ENCODE measurements around the gene TMEM175.

The TMEM175 gene

DNA sequence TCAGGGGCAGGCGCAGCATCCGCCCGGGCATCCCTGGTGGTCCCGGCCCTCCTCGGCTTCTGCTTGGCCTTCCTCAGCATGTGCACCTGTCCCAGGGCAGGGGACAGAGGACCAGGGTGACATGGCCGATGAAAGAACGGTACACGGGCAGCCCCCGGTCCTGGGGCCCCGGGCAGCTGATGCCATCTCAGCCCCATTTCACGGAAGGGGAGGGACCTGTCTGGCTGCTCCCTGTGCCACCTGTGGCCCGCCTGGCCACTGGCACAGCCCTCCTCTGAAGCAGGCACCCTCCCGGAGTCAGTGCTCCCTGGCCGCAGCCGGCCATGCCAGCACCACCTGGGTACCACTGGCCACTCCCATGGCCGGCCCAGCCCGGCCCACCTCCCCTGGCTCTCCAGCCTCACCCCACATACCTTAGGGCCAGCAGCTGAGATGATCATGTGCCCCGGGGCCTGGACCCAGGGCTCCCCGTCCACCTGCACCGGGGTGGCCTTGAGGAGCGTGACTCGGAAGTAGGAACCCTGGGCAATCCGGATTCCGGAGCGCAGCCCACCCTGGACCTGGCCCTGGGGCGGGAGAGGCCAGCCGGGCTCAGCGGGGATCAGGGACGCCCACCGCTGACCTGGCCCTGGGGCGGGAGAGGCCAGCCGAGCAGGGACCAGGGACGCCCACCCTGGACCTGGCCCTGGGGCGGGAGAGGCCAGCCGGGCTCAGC is 28.5 kb downstream of the TMEM175 start:
- Mint-ChIP-seq H3K36me3 (ENCODE audit: low read depth) (peaks cover 2% of the 10 kb centered on the region), H3K27ac (no peak overlapping the region), H3K9me3 (no peaks in the 10 kb centered on the region), H3K27me3 (no peaks in the 10 kb centered on the region), H3K4me1 (no peaks in the 10 kb centered on the region), H3K4me3 (no peak overlapping the region)
- DNase-seq, result no peak
- ATAC-seq, result no peak

DNA sequence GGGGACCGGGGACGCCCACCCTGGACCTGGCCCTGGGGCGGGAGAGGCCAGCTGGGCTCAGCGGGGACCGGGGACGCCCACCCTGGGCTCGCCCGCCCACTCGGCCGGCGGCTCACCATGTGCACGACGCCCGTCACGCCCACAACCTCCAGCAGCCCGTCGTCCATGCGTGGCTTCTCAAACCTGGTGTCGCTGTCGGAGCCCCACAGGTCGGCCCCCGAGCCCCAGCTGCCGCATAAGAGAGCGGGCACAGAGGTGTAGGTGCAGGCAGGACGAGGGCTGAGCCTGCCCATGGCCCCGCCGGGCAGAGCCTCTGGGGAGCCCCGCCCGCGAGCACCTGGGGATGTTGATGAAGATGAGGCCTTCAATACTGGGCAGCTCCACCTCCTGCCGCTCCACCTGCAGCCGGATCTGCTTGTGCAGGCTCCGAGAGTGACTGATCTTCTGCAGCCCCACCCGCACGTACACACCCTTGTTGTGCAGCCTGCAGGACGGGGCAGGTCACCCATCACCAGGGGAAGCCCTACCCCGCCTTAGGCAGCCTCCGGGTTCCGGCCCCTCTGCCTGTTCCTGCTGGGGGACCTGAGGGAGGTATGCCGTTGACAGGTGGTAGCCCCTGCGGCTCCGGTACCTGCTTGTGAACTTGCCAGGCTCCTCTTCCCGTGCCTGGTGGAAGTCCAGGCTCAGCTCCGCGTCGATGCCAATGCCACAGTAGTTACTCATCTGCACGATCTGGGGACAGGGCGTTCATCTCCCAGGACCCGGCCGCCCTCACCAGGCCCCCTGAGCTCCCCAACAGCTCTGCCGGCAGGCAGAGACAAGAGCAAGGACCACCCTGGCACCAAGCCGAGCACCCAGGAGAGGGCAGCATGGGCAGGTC is 29.3 kb downstream of the TMEM175 start:
- Mint-ChIP-seq H3K36me3 (ENCODE audit: low read depth) (peaks cover 3% of the 10 kb centered on the region), H3K4me1 (no peaks in the 10 kb centered on the region), H3K27me3 (no peaks in the 10 kb centered on the region), H3K27ac (no peak overlapping the region), H3K4me3 (no peak overlapping the region), H3K9me3 (no peaks in the 10 kb centered on the region)
- no peak for DNase-seq
- no peak for ATAC-seq

DNA sequence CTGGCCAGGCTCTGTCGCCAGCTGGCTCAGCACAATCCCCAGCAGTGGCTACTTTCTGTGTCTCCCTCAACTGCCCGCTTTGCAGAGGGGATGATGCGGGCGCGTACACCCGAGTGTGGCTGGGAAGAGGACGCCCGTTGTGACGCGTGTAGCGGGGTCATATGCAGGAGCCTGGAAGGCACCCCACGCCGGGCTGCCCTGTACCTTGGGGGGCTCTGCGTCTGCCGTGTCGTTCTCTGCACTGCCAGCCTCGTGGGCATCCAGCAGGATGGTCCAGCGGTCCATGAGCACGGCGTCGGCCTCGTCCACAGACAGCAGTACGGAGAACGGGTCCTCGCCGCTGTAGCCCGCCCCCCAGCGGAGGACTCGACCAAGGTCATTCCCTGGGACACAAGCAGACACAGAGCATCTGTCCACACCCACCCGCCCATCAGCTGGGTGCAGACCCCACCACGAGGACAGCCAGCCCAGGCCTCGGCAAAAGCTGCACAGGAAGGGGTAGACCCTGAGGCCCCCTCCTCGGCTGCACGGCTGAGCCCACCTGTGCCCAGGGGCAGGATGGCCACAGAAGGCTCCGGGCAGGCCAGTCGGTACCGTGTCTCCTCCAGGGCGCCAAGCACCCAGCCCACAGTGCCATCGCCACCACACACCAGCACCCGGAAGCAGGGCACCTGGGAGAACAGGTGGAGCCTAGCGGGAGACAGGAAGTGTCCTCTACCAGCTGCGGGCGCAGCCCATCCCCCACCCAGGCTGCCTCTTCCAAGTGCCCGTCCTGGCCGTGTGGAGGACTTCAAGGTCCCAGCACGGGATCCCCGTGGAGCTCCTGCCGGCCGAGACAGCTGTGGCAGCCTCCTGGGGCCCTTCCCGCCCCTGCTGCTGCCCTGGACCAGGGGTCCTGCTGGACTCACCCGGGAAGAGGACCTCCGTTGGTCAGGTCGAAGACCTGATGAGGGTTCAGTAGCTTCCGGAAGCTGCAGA is 30.3 kb downstream of the TMEM175 start:
- Mint-ChIP-seq H3K27ac (no peak overlapping the region), H3K4me1 (no peaks in the 10 kb centered on the region), H3K9me3 (no peaks in the 10 kb centered on the region), H3K27me3 (no peaks in the 10 kb centered on the region), H3K36me3 (ENCODE audit: low read depth) (peaks cover 1% of the 10 kb centered on the region), H3K4me3 (no peak overlapping the region)
- ATAC-seq (no peak), DNase-seq (no peak)

DNA sequence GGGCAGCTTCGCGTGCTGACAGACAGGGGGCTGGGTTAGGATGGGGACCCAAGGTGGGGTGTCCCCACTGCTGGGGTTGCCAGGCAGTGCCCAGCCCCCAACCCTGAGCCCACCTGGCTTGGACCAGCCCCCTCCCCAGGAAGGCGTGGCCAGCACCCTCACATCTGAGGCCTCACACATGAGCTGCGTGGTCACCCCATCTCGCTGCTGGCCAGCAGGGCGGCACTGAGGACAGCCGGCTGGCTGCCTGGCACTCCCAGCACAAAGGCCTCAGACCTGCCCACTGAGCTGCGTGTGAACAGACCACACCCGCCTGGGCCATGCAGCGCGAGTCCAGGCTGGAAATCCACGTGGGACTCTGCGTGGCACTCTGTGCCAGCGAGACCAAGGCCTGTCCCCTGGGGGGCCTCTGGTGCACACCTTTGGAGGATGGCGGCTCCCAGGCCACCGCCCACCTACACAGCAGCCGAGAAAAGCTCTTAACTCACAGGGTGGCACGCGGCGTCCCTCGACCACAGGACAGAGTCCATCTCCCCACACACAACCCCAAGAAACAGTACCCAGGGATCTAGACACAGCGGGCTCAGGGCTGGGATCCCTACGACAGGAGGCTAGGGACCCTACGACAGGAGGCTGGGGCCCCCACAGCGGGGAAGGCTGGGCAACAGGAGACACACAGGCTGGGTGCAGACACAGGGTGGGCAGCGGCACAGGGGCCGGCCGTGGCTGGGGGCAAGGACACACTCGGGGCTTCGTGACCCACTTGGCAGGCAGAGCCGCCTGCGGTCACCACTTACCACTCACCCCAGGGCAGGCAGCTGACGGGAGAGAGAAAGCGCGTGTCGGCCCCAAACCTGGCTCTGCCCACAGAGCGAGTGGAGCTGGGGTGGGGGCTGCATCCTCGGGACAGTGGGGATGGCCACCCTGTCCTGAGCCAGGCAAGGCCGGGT is 31.3 kb downstream of the TMEM175 start:
- H3K36me3 Mint-ChIP-seq (ENCODE audit: low read depth), result peaks cover 1% of the 10 kb centered on the region
- no peaks in the 10 kb centered on the region for H3K4me1 Mint-ChIP-seq

DNA sequence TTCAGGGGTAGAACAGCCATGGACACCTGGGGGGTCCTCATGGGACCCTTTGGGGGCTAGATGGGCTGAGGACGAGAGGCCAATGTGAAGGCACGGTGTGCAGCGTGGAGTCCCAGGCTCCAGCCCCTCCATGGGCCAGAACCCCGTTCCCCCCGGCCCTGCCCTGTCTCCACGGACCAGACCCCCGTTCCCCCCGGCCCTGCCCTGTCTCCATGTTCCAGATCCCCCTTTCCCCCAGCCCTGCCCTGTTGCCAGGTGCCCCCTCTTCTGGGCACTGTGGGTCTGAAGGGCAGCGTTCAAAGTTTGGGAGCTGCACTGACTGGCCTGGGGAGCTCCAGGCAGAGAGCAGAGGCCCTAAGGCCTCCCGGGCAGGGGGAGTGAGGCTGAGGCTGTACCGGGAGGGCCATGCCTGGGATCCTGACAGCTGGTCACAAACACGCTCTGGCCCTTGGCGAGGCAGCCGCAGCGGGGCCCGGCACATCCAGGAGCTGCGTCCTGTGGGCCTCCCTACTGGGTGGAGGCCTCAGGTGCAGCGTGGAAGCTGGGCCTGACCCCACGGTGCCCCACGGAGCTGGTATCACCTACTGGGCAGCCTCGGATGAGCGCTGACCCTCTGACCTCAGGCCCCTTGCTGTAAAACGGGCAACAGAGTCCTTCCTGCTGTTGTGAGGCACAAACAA is 32.2 kb downstream of the TMEM175 start:
- Mint-ChIP-seq H3K4me3 (no peak overlapping the region), H3K9me3 (no peaks in the 10 kb centered on the region), H3K36me3 (ENCODE audit: low read depth) (peaks cover 1% of the 10 kb centered on the region), H3K27me3 (no peaks in the 10 kb centered on the region), H3K4me1 (no peaks in the 10 kb centered on the region), H3K27ac (no peak overlapping the region)
- DNase-seq, result no peak
- ATAC-seq, result no peak

More for the DNA sequence above, 31.3 kb downstream of the TMEM175 start:
- Mint-ChIP-seq H3K4me3 (no peak overlapping the region), H3K9me3 (no peaks in the 10 kb centered on the region), H3K27me3 (no peaks in the 10 kb centered on the region), H3K27ac (no peak overlapping the region)
- DNase-seq (no peak), ATAC-seq (no peak)

DNA sequence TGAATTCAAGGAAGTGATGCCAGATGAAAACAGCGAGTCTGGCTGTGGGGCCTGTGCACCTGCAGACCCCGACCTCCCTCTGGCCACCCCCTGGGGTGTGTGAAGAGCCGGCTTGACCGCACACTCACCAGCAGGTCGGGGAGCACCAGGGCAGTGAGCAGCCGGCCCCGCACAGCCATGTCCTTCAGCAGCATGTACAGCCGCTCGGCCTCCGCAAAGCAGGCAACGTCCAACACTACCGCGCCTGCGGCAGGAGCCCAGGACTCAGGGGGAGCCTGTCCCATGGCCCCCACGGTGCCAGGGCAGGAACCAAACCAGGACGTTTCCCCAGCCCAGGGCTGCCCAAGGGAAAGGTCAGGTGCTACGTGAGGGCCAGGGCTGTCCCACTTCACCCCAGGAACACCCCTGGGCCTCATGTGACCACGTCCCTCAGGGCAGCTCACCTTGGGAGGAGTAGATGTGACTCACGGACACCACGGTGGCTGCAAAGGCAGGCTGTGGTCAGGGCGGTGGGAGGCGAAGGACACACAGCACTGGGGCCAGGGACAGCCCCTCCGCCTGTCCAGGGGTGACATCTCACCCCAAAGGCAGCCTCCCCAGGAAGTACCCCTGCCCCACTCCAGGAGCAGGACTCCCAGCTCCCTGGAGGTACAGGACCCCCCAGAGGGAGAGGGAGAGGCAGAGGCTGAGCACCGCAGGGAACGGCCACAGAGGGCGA is 32.9 kb downstream of the TMEM175 start:
- Mint-ChIP-seq H3K4me3 (no peak overlapping the region), H3K27me3 (no peaks in the 10 kb centered on the region), H3K36me3 (ENCODE audit: low read depth) (peaks cover 1% of the 10 kb centered on the region), H3K9me3 (no peaks in the 10 kb centered on the region), H3K4me1 (peaks cover under 1% of the 10 kb centered on the region), H3K27ac (no peak overlapping the region)
- ATAC-seq (no peak), DNase-seq (no peak)

DNA sequence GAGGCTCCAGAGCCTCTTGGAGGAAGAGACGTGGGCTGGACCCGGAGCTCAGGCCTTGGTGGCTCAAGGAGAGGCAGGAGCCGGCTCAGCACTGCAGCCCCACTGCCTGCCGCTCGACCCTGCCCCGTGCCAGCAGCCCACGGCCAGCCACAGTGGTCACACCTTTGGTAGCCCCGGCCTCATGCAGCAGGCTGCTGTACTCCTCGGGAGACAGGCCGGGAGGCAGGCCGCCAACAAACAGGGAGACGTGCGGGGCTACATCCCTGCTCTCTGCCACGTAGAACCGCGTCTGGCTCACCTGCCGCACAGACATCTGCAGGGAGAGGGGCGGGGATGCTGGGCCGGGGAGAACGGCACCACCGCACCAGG is 33.5 kb downstream of the TMEM175 start:
- DNase-seq, result no peak
- no peaks in the 10 kb centered on the region for H3K9me3 Mint-ChIP-seq
- H3K4me1 Mint-ChIP-seq, result peaks cover 6% of the 10 kb centered on the region
- H3K4me3 Mint-ChIP-seq, result no peak overlapping the region
- H3K36me3 Mint-ChIP-seq (ENCODE audit: low read depth), result peaks cover 1% of the 10 kb centered on the region
- H3K27me3 Mint-ChIP-seq, result no peaks in the 10 kb centered on the region
- ATAC-seq, result no peak
- H3K27ac Mint-ChIP-seq, result no peak overlapping the region

DNA sequence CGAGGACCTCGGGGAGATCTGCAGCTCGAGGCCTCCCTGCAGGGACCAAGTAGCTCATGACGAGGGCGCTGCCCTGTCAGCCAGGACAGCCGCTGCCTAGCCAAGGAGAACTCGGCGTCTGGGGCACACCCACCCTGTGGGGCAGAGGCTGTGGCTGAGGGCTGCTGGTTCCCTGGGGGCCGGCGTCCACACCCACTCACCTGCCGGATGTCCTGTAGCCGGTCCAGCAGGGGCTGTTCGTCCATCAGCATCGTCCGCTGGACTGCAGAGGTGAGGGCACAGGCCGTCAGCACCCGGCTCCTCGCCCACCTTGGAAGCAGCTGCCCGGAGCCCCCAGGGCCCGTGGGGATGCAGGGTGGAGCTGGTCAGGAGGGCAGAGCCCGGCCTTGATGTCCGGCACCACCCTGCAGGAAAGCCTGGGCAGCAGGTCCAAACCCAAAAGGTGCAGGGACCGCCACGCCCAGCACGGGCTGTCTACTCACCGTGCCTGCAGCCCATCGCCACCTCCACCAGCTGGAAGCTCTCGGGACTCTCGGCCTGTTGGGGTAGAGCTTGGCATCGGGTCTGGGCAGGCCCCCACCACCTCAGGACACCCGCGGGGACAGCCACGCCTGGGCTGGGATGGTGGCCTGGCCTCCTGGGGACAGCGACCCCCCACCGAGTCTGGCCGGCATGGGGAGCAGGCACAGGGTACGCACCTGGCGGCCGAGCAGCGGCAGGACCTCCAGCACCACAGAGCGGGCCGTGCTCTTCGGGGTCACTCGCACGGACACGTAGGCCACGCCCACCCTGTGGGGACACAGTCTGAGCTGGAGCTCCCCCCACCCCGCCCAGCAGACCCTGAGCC is 34.2 kb downstream of the TMEM175 start:
- Mint-ChIP-seq H3K36me3 (ENCODE audit: low read depth) (peaks cover 1% of the 10 kb centered on the region), H3K27me3 (no peaks in the 10 kb centered on the region), H3K27ac (no peak overlapping the region), H3K9me3 (no peaks in the 10 kb centered on the region), H3K4me1 (peaks cover 11% of the 10 kb centered on the region), H3K4me3 (no peak overlapping the region)
- no peak for DNase-seq
- no peak for ATAC-seq

DNA sequence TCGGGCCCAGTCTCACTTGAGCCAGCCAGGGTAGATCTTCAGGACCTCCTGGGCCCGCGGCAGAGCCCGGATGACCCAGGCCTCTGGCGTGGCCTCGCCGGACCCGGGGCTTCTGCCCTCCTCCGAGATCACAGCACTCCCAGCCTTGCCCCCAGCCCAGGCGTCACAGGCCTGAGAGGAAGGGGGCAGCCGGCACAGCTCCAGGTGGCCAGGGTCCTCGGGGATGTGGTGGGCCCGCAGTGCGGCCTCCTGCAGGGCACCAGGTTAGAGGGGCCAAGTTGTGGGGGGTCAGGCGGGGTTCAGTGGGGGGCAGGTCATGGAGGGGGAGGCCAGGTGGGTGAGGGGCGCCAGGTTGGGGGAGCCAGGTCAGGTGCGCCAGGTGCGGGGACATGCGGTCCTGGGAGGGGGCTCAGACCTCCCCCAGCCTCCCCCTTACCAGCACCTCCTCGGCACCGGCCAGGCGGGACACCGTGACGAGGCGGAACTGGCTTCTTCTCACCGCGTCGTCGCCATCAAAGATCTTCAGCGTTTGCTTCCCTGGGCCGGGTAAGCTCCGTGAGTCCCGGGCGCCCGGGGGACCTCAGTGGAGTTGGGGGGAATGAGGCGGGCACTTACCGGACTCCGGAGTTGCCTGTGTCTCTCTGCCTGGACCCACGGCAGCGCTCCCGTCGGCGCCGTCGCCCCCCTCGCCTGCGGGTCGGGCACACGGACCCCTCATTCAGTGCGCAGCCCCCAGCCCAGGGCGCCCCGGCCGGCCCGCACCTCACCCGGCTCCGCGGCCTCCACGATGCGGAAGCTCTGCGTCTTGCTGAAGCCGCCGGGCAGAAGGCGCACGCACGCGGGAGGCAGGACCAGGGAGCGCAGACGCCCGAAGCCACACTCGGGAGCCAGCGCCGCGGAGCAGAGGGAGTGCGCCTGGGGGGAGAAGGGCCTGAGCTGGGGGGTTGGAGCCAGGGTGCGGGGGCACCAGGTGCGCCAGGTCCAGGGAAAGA is 35.1 kb downstream of the TMEM175 start:
- ATAC-seq, result no peak
- peaks cover 11% of the 10 kb centered on the region for H3K4me1 Mint-ChIP-seq

DNA sequence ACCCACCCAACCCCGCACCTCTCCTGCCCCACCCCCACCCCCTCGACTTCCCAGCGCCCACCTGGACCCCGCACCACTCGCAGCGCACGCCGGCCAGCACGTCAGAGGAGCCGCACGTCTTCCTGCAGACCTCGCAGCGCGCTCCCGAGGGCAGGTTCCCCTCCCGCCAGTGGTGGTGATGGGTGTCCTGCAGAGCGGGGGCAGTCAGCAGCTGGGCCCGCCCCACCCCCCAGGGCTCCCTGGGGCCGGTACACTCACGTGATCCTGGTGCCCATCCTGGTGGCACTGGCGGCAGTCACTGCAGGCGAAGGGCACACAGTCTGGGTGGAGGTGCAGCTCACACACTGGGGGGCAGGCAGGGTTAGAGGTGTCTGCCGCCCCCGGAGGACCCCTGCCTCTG is 36.0 kb downstream of the TMEM175 start:
- Mint-ChIP-seq H3K27me3 (no peaks in the 10 kb centered on the region), H3K27ac (no peak overlapping the region), H3K4me3 (no peak overlapping the region), H3K4me1 (peaks cover 11% of the 10 kb centered on the region), H3K9me3 (no peaks in the 10 kb centered on the region), H3K36me3 (ENCODE audit: low read depth) (peaks cover 1% of the 10 kb centered on the region)
- ATAC-seq (no peak), DNase-seq (no peak)

More for the DNA sequence above, 35.1 kb downstream of the TMEM175 start:
- H3K27ac Mint-ChIP-seq, result no peak overlapping the region
- no peak overlapping the region for H3K4me3 Mint-ChIP-seq
- DNase-seq, result no peak
- H3K27me3 Mint-ChIP-seq, result no peaks in the 10 kb centered on the region
- peaks cover 1% of the 10 kb centered on the region for H3K36me3 Mint-ChIP-seq (ENCODE audit: low read depth)
- H3K9me3 Mint-ChIP-seq, result no peaks in the 10 kb centered on the region
